Measurements from ENCODE around the gene PDE4A. TPM values are rescaled to one million over a fixed set of nuclear protein-coding genes. Genes with fewer than 3 reads are reported as not detected.

The PDE4A gene
- total RNA-seq, 1 donor: 5.1 TPM

DNA sequence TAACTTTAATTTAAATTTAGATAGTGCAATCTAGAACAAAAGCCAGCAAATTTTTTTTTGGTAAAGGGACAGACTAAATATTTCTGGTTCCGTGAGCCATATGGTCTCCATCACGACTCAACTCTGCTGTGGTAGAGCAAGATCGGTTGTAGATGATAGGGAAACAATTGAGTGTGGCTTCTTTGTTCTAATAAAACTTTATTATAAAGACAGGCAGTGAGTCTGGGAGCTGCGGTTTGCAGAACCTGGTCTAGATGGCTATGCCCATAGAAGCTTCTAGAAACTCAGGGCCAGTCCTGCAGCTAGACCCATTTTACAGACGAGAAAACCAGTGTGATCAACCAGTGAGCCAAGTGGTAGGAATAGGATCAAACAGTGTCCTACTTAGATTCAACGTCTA is 28.2 kb upstream of the PDE4A start:
- H3K4me2 ChIP-seq (ENCODE audit: insufficient read depth, low read length): no peak overlapping the region
- H2AFZ ChIP-seq (ENCODE audit: low read length): no peak overlapping the region
- peaks cover 40% of the 10 kb centered on the region for H3K36me3 ChIP-seq (ENCODE audit: insufficient read depth, low read length)
- TF ChIP-seq, protein P1, sequence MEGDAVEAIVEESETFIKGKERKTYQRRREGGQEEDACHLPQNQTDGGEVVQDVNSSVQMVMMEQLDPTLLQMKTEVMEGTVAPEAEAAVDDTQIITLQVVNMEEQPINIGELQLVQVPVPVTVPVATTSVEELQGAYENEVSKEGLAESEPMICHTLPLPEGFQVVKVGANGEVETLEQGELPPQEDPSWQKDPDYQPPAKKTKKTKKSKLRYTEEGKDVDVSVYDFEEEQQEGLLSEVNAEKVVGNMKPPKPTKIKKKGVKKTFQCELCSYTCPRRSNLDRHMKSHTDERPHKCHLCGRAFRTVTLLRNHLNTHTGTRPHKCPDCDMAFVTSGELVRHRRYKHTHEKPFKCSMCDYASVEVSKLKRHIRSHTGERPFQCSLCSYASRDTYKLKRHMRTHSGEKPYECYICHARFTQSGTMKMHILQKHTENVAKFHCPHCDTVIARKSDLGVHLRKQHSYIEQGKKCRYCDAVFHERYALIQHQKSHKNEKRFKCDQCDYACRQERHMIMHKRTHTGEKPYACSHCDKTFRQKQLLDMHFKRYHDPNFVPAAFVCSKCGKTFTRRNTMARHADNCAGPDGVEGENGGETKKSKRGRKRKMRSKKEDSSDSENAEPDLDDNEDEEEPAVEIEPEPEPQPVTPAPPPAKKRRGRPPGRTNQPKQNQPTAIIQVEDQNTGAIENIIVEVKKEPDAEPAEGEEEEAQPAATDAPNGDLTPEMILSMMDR (IDR thresholded peaks at IDR 0.05; ENCODE audit: extremely low read depth, low read depth, low read length): no peak
- DNase-seq (ENCODE audit: insufficient read length, low spot score, missing footprints): no peak
- no peak overlapping the region for H3K4me3 ChIP-seq (ENCODE audit: insufficient read depth, low read length)
- H3K27me3 ChIP-seq (ENCODE audit: insufficient read depth, low read length): no peaks in the 10 kb centered on the region
- H4K20me1 ChIP-seq (ENCODE audit: insufficient read depth, low read length): peaks cover 16% of the 10 kb centered on the region
- no peak overlapping the region for H3K27ac ChIP-seq (ENCODE audit: low read depth, low read length)
- no peaks in the 10 kb centered on the region for H3K9me3 ChIP-seq (ENCODE audit: low read depth, low read length)
- H3K4me1 ChIP-seq (ENCODE audit: insufficient read depth, low read length): no peaks in the 10 kb centered on the region
- H3K79me2 ChIP-seq (ENCODE audit: insufficient read depth, low read length): peaks cover 13% of the 10 kb centered on the region

DNA sequence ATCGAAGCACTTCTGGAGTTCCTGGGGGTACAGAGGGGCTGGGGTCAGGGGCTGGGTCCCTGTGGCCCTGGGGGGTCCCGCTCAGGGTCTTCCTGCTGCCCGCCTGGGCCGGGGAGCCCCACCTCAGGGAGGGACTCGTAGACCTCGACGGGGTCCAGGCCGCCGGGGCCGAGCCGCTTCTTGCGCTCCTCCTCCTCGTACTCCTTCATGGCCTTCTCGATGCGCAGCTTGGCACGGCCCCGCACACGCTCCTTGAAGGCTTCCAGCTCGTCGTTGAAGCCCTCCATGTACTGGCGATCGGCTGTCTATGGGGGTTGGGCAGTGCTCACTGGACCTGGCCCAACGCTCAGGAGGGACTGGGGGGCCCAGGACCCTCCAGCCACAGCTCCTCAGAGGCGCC is 27.2 kb upstream of the PDE4A start:
- Histone ChIP-seq H3K4me2 (ENCODE audit: insufficient read depth, low read length) (no peak overlapping the region), H3K79me2 (ENCODE audit: insufficient read depth, low read length) (peaks cover 22% of the 10 kb centered on the region), H3K4me1 (ENCODE audit: insufficient read depth, low read length) (no peaks in the 10 kb centered on the region), H3K27me3 (ENCODE audit: insufficient read depth, low read length) (no peaks in the 10 kb centered on the region), H2AFZ (ENCODE audit: low read length) (no peak overlapping the region), H3K27ac (ENCODE audit: low read depth, low read length) (no peak overlapping the region), H4K20me1 (ENCODE audit: insufficient read depth, low read length) (peaks cover 23% of the 10 kb centered on the region), H3K4me3 (ENCODE audit: insufficient read depth, low read length) (no peak overlapping the region), H3K36me3 (ENCODE audit: insufficient read depth, low read length) (peaks cover 40% of the 10 kb centered on the region), H3K9me3 (ENCODE audit: low read depth, low read length) (no peaks in the 10 kb centered on the region)
- TF ChIP-seq, protein P1 (IDR thresholded peaks at IDR 0.05; ENCODE audit: extremely low read depth, low read depth, low read length): no peak
- DNase-seq (ENCODE audit: insufficient read length, low spot score, missing footprints): peak; percentile 31

DNA sequence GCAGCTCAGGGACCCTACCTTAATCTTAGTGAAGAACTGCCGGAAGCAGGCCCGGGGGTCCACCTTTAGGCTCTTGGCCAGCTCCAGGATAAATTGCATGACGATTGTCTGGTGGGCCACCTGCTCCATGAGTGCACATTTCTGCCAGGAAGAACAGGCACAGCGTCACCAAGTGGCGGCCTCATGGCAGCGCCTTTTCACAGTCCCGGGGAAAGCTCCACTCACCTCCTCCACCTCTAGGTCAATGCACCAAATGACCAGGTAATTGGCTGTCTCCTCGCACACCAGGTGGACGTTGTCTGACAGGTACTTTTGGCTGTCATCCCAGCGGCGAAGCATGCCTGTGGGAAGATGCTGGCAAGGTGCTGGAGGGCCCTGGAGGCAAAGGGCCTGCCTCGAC is 25.3 kb upstream of the PDE4A start:
- Histone ChIP-seq H3K4me2 (ENCODE audit: insufficient read depth, low read length) (no peak overlapping the region), H3K36me3 (ENCODE audit: insufficient read depth, low read length) (peaks cover 47% of the 10 kb centered on the region), H3K4me1 (ENCODE audit: insufficient read depth, low read length) (no peaks in the 10 kb centered on the region), H3K4me3 (ENCODE audit: insufficient read depth, low read length) (no peak overlapping the region), H4K20me1 (ENCODE audit: insufficient read depth, low read length) (peaks cover 32% of the 10 kb centered on the region), H3K9me3 (ENCODE audit: low read depth, low read length) (no peaks in the 10 kb centered on the region), H3K79me2 (ENCODE audit: insufficient read depth, low read length) (peaks cover 41% of the 10 kb centered on the region), H3K27ac (ENCODE audit: low read depth, low read length) (no peak overlapping the region), H3K27me3 (ENCODE audit: insufficient read depth, low read length) (no peaks in the 10 kb centered on the region), H2AFZ (ENCODE audit: low read length) (no peak overlapping the region)
- TF ChIP-seq, protein P1 (IDR thresholded peaks at IDR 0.05; ENCODE audit: extremely low read depth, low read depth, low read length): no peak
- DNase-seq (ENCODE audit: insufficient read length, low spot score, missing footprints): peak; percentile 67

DNA sequence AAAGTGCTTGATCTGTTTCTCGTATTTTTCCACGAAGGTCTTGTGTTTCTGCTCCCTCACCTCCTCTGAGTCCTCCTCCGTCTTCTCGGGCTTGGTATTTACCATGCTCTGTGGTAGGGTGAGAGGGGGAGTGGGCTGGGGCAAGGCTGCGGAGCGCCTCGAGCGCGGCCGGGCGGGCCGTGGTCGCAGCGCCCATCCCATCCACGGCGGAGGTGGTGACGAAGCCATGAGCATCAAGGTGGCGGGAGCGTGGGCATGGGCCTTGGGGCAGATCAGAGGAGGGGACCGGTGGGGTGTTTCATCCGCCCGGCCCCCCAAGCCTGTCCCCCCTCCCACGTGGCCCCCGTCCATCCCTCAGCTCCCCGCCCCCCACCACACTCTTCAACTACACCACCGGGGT is 24.9 kb upstream of the PDE4A start:
- no peaks in the 10 kb centered on the region for H3K27me3 ChIP-seq (ENCODE audit: insufficient read depth, low read length)
- H3K27ac ChIP-seq (ENCODE audit: low read depth, low read length): no peak overlapping the region
- H4K20me1 ChIP-seq (ENCODE audit: insufficient read depth, low read length): peaks cover 32% of the 10 kb centered on the region
- TF ChIP-seq, protein P1 (IDR thresholded peaks at IDR 0.05; ENCODE audit: extremely low read depth, low read depth, low read length): no peak
- H3K4me2 ChIP-seq (ENCODE audit: insufficient read depth, low read length): no peak overlapping the region
- peak; percentile 47 for DNase-seq (ENCODE audit: insufficient read length, low spot score, missing footprints)
- H3K9me3 ChIP-seq (ENCODE audit: low read depth, low read length): no peaks in the 10 kb centered on the region
- no peak overlapping the region for H2AFZ ChIP-seq (ENCODE audit: low read length)
- peaks cover 45% of the 10 kb centered on the region for H3K79me2 ChIP-seq (ENCODE audit: insufficient read depth, low read length)
- H3K4me3 ChIP-seq (ENCODE audit: insufficient read depth, low read length): no peak overlapping the region
- peaks cover 45% of the 10 kb centered on the region for H3K36me3 ChIP-seq (ENCODE audit: insufficient read depth, low read length)
- no peaks in the 10 kb centered on the region for H3K4me1 ChIP-seq (ENCODE audit: insufficient read depth, low read length)

All from osteoblast (primary cell).